KOPT-K1 (cell line): ENCODE measurements around the gene PHF21B.
"Not testable (repeated sequence)": the region's sequence is repeated elsewhere in the genome, so short reads cannot be mapped to it uniquely, and the experiment has no call there.

ENCODE experiments used
- H3K27ac ChIP-seq: fragments of 200-600 bp; sonication (generic); 2 replicates; pipeline ENCODE4 v1.5.1; 2016; ENCODE audit warnings: antibody characterized with exemption, mild to moderate bottlenecking, low read depth, low read length; ENCODE audit not compliant: poor library complexity, severe bottlenecking
- H3K36me3 ChIP-seq: fragments of 200-600 bp; sonication (generic); 2 replicates; pipeline ENCODE4 v1.5.1; 2017; ENCODE audit warnings: antibody characterized with exemption, mild to moderate bottlenecking, low read length, moderate library complexity; ENCODE audit not compliant: insufficient read depth
- H3K9me3 ChIP-seq: fragments of 200-600 bp; sonication (generic); 2 replicates; pipeline ENCODE4 v1.5.1; 2017; ENCODE audit warnings: antibody characterized with exemption, low read length, mild to moderate bottlenecking; ENCODE audit not compliant: insufficient read depth, poor library complexity, severe bottlenecking

The PHF21B gene

DNA sequence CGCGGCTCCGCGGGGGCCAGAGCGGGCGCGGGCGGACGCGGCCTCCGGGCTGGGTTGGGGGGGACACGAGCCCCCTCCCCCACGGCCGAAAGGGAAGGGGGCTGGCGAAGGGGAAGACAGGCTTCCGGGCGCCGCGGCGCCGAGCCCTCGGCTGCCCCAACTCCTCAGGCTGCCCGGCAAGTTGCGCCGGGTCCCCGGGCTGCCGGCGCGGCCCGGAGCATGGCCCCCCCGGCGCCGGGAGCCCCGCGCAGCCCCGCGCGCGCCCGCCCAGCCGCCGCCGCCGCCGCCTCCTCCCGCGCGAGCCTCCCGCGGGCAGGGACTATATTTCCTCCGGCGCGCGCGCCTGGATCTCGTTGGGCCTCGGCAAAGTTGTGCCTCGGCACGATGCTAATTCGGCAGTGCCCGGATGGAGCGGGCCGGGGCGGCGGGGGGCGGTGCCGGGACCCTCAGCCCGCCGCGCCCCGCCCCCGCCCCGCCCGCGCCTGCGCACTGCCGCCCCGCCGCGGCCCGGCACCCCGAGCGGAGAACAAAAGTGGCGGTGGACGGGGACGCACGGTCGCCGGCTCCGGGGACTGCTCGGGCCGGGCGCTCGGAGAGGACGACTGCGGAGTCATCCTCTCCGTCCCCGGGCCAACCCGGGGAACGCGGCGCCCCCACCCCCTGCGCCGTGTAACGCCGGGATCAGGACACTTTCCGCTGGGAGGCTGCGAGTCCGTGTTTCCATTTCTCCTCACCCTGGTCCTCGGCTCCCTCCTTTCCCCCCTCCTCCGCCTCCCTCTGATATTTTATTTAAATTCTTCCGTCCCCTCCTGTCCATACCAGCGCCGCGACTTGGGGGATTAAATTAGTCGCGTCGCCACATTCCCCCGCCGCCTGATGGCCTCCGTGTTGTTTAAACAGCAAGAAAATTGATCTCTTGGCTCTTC lies at the start of gene PHF21B:
Gene PHF21B (minus strand): TSS at position 400 of the 926 bp plus-strand sequence. CDS start 456 bp downstream, outside the sequence.
- no peaks in the 10 kb centered on the region for H3K36me3 ChIP-seq
- no peaks in the 10 kb centered on the region for H3K9me3 ChIP-seq
- H3K27ac ChIP-seq = no peak within 1 kb of the TSS

- Histone ChIP-seq H3K36me3 (no peaks in the 10 kb centered on the region), H3K9me3 (no peaks in the 10 kb centered on the region), H3K27ac (no peak overlapping the region)
These were observed 49.5 kb upstream of the PHF21B start for GRCh38 chr22:45059296-45059695.

DNA sequence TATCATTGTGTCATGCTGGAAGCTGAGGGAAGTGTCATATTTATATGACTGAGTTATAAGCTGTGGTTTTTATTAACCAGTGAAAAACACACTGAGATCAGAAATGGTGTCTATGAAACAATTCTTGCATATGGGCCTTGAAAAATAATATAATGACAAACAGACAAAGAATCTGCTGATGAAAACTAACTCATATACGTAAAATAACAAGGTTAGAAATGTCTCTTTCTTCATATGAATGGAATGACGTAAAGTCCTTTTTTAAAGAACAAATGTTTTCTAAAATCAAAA lies 48.8 kb upstream of the PHF21B start:
- Histone ChIP-seq H3K36me3 (no peaks in the 10 kb centered on the region), H3K27ac (no peak overlapping the region), H3K9me3 (no peaks in the 10 kb centered on the region)

- Histone ChIP-seq H3K9me3 (no peaks in the 10 kb centered on the region), H3K36me3 (no peaks in the 10 kb centered on the region), H3K27ac (no peak overlapping the region)
These were observed 46.1 kb upstream of the PHF21B start for GRCh38 chr22:45055936-45056335.

GRCh38 chr22:45053571-45053970 lies 43.8 kb upstream of the PHF21B start:
- Histone ChIP-seq H3K27ac (no peak overlapping the region), H3K36me3 (no peaks in the 10 kb centered on the region), H3K9me3 (no peaks in the 10 kb centered on the region)

DNA sequence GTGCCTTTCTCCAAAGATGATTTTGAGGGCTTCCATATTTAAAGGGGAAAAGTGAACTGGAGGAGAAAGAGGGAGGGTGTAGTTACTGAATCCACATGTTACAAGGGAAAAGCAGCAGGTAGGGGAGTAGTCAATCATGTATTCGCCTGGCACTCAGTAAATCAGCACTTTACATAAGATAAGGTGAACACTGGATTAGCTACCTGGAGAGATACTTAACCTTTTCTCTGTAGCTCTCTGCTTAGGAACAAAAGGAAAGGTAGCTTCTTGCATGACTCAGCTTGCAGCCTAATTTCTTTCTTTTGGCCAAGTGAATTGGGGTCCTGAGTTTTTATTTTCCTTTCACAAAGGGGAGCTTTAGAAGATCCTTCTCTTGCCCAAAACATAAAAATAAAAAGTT lies 43.3 kb upstream of the PHF21B start:
- Histone ChIP-seq H3K9me3 (no peaks in the 10 kb centered on the region), H3K36me3 (no peaks in the 10 kb centered on the region), H3K27ac (no peak overlapping the region)

GRCh38 chr22:45052665-45053064 lies 42.9 kb upstream of the PHF21B start:
- H3K36me3 ChIP-seq, H3K27ac ChIP-seq, H3K9me3 ChIP-seq: not testable (repeated sequence)

DNA sequence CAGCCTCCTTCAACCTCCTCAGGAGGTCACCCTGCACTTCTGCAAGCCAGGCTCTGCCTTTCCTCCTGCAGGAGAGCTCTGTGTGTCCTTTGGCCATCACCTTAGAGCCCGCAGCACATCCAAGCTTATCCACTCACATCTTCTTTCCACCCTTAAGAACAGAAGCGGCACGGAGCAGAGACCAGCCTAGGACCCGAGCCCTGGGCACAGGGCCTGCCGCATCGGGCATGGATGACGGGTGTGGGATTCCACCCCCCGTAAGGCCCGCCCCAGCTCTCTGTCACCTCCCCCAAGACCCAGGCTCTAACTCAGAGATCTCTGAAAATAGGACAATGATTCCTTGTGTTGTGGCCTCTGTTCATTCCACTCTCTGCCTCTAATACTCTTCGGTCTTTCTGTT lies 42.1 kb upstream of the PHF21B start:
- Histone ChIP-seq H3K36me3 (no peaks in the 10 kb centered on the region), H3K27ac (no peak overlapping the region), H3K9me3 (no peaks in the 10 kb centered on the region)

GRCh38 chr22:45051419-45051818 lies 41.6 kb upstream of the PHF21B start:
- no peak overlapping the region for H3K27ac ChIP-seq
- H3K36me3 ChIP-seq = no peaks in the 10 kb centered on the region

DNA sequence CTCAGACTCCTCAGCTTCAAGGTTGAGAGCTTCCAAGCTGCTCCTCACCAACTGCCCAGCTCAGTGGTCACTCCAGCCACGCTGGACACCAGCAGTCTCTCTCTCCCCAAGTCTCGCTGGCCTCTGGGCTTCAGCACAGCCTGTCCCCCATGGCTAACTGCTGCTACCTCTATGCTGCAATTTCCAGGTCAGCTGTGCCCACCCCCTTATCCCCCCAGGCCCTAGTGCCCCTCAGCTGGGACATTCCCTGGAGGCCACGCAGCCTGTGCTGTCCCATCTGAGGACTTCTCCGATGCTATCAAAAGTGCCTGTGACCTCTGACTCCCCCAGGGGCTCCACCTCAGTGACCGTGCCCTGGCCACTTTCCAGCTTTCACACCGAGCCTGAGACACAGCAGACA lies 37.5 kb upstream of the PHF21B start:
- H3K36me3 ChIP-seq = no peaks in the 10 kb centered on the region
- no peak overlapping the region for H3K27ac ChIP-seq
- peaks cover 4% of the 10 kb centered on the region for H3K9me3 ChIP-seq

More at GRCh38 chr22:45051419-45051818, 41.6 kb upstream of the PHF21B start:
- no peaks in the 10 kb centered on the region for H3K9me3 ChIP-seq

GRCh38 chr22:45045208-45045607 lies 35.4 kb upstream of the PHF21B start:
- H3K36me3 ChIP-seq = no peaks in the 10 kb centered on the region
- H3K27ac ChIP-seq = no peak overlapping the region
- H3K9me3 ChIP-seq = peaks cover 4% of the 10 kb centered on the region

GRCh38 chr22:45042263-45042662 lies 32.5 kb upstream of the PHF21B start:
- Histone ChIP-seq H3K27ac (no peak overlapping the region), H3K36me3 (no peaks in the 10 kb centered on the region), H3K9me3 (peaks cover 4% of the 10 kb centered on the region)

DNA sequence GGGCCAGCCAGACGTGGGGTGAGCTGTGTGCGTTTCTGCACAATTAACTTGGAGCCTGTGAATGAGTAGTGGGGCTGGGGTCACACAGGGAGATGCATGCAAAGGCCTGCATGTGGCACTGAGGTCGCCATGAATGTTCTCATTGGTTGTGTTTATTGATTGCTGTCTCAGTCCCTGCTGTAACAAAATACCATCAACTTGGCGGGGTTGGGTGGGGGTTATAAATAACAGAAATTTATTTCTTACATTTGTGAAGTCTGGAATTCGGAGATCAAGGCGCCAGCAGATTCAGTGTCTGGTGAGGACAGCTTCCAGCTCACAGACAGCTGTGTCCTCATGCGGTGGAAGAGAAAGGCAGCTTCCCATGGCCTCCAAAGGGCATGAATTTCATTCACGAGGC lies 29.3 kb upstream of the PHF21B start:
- H3K27ac ChIP-seq = no peak overlapping the region
- no peaks in the 10 kb centered on the region for H3K36me3 ChIP-seq
- H3K9me3 ChIP-seq = peaks cover 3% of the 10 kb centered on the region

DNA sequence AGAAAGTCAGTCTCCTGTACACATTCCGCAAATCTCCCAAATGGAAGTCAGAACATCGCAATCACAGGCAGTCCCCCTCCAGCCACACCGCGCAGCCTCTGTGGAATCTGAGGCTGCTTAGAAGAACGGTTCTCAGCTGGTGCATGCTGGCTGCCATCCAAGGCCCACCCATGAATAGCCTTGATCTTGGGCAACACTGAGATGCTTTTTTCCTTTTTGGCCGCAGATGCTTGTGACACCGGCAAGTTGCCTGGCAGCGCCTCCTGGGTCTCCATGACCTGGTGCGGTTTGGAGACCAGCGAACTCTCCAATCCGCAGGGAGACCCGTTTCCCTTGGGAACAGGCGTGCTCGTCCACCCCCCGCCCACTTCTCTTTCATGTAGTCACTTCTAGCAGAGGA lies 26.3 kb upstream of the PHF21B start:
- H3K36me3 ChIP-seq = no peaks in the 10 kb centered on the region
- H3K27ac ChIP-seq = no peak overlapping the region
- H3K9me3 ChIP-seq = no peaks in the 10 kb centered on the region

GRCh38 chr22:45034821-45035220 lies 25.0 kb upstream of the PHF21B start:
- H3K36me3 ChIP-seq = no peaks in the 10 kb centered on the region
- no peaks in the 10 kb centered on the region for H3K9me3 ChIP-seq
- no peak overlapping the region for H3K27ac ChIP-seq

DNA sequence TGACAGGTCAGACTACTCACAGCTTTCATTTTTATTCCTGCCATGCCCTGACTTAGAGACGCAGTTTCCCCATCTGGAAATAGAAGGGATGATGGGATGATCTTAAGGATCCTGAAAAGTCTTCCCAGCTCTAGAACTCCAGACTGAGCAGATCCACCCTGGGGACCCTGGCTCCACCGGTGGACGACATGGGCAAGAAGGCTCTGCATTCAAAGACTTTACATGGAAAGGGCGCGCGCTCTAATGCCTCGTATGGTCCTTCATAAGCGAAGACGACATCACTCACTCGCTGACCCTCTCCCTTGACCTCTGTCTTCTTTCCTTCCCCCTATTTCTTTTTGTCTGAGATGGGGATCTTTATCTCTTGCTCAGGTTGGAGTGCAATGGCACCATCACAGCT lies 24.4 kb upstream of the PHF21B start:
- Histone ChIP-seq H3K9me3 (no peaks in the 10 kb centered on the region), H3K36me3 (no peaks in the 10 kb centered on the region), H3K27ac (no peak overlapping the region)
